Panc1 (cell line): ENCODE data around the gene NEK4. TPM values are rescaled to one million over a fixed set of nuclear protein-coding genes. Genes with fewer than 3 reads are reported as not detected.

ENCODE experiments used
- ATAC-seq: fragments of 200-7000 bp; cut with Tn5 transposase; 2 replicates; pipeline ENCODE4 v1.9.1; 2020; ENCODE audit warnings: mild to moderate bottlenecking, moderate library complexity
- BruUV-seq: library from RNA; stranded (reverse); fragments of 400-500 nt; replicated peaks from 2 replicates; lab custom pipeline; 2021; lab: Mats Ljungman, UMichigan
- CTCF ChIA-PET: fragments of 300-600 bp; sonication (Branson Sonifier 250); formaldehyde crosslinking; loops from one replicate; lab custom pipeline; 2022; ENCODE audit warnings: antibody characterized with exemption; lab: Charles Lee
- POLR2A ChIA-PET: fragments of 300-600 bp; sonication (Branson Sonifier 250); formaldehyde crosslinking; loops from one replicate; lab custom pipeline; 2022; ENCODE audit warnings: antibody characterized with exemption; lab: Charles Lee
- DNase-seq: peaks from one replicate; pipeline ENCODE4 v3.0.0-alpha.2; 2010; ENCODE audit warnings: low read depth, low spot score
- H3K27ac ChIP-seq: 2 replicates; pipeline ENCODE4 v1.5.1; 2011; ENCODE audit warnings: mild to moderate bottlenecking, low read length, inconsistent platforms
- H3K27me3 ChIP-seq: fragments of 200-500 bp; sonication (Bioruptor generic); 2 replicates; pipeline ENCODE4 v1.6.0; 2014; ENCODE audit warnings: low read length, inconsistent platforms; ENCODE audit not compliant: control insufficient read depth, insufficient read depth
- H3K36me3 ChIP-seq: fragments of 200-500 bp; sonication (Bioruptor generic); 2 replicates; pipeline ENCODE4 v1.5.1; 2014; ENCODE audit warnings: inconsistent platforms, mild to moderate bottlenecking, low read length, moderate library complexity; ENCODE audit not compliant: control insufficient read depth, insufficient read depth
- H3K4me1 ChIP-seq: 2 replicates; pipeline ENCODE4 v1.5.1; 2011; ENCODE audit warnings: inconsistent platforms, mild to moderate bottlenecking, low read length, moderate library complexity; ENCODE audit not compliant: control insufficient read depth, insufficient read depth
- H3K4me3 ChIP-seq, 2 experiments: 2 replicates each; pipeline ENCODE4 v1.5.1; 2011 to 2012; ENCODE audit warnings: low read depth in 2 of 2, low read length in 2 of 2, mild to moderate bottlenecking in 2 of 2, inconsistent platforms in 1 of 2, moderate library complexity in 1 of 2
- H3K9me3 ChIP-seq: fragments of 200-500 bp; sonication (Bioruptor generic); 2 replicates; pipeline ENCODE4 v1.5.1; 2014; ENCODE audit warnings: low read depth, mild to moderate bottlenecking, inconsistent platforms, low read length, moderate library complexity; ENCODE audit not compliant: control insufficient read depth, insufficient read depth
- POLR2AphosphoS5 ChIP-seq: IDR thresholded peaks from 2 replicates; pipeline ENCODE4 v1.6.1; 2012; ENCODE audit warnings: mild to moderate bottlenecking, low read depth, low read length, moderate library complexity
- SIN3A ChIP-seq: IDR thresholded peaks from 2 replicates; pipeline ENCODE4 v1.6.1; 2012; ENCODE audit warnings: low read depth, mild to moderate bottlenecking, low read length, moderate library complexity, borderline replicate concordance; ENCODE audit not compliant: insufficient read depth
- TCF7L2 ChIP-seq: IDR thresholded peaks from 2 replicates; pipeline ENCODE4 v1.6.1; 2011; ENCODE audit warnings: mild to moderate bottlenecking, low read depth, low read length, inconsistent platforms
- in situ Hi-C: cut with HindIII; loops from 2 replicates; pipeline ENCODE4 v1.10.0; 2016; ENCODE audit warnings: low sequenced_read_pairs, low pct_unique_long_range_greater_than_20kb
- intact Hi-C: fragments of 100-400 bp; cut with micrococcal nuclease; formaldehyde crosslinking; loops from one replicate; pipeline ENCODE4 v1.10.0; 2022; ENCODE audit not compliant: unreplicated experiment
- total RNA-seq: library from RNA; stranded (reverse); gene quantifications from one replicate; pipeline ENCODE4 v1.2.1, GENCODE V29; 2021; ENCODE audit not compliant: unreplicated experiment
- TF ChIP-seq, protein P1 (sequence below): fragments of 450-650 bp; IDR thresholded peaks from 2 replicates; pipeline ENCODE4 v1.5.1; 2017; ENCODE audit warnings: mild to moderate bottlenecking
- TF ChIP-seq, protein P2 (sequence below), 2 experiments: IDR thresholded peaks; 2 replicates each; pipeline ENCODE4 v1.6.1; 2011 to 2012; ENCODE audit warnings: low read depth in 2 of 2, control low read depth in 1 of 2, low read length in 1 of 2, mild to moderate bottlenecking in 1 of 2, moderate library complexity in 1 of 2; ENCODE audit not compliant: insufficient read depth in 1 of 2

NEK4 gene
- total RNA-seq, 1 experiment from 2014 or later: 22.9 TPM

DNA sequence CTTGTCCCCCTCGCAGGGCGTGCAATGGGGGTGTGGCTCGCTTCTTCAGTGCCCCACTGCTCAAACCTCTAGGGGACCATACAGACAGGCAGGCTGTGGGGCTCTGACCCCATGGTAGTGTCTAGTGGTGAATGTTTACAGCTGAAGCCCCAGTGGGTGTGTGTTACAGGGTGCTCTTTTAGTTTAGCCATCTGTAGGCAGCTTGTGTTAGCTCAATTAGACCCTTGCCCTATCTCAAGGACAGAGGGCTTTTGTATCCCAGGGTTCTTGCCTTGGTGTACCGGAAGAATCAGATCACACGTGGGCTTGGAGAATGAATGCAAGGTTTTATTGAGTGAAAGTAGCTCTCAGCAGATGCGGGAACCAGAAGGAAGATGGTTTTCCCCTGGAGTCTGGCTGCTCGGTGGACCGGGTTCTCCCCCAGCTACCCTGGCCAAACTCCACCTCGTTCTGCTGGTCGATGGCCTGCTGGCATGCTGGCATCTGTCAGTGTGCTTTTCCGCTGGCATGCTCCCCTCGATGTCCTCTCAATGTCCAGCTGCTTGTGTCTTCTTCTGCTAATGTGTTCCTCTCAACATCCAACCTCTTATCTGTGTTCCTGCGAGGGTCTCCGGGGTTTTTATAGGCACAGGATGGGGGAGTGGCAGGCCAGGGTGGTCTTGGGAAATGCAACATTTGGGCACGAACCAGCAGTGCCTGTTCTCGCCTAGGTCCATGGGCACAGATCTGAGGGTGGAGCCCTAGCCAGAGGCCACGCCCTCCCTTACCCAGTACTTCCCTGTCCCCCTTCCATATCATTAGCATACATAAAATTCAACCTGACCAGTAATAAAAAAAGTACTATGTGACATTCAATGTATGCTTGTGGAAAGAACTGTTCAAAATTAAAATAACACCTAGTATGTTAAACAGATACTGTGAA, 58.2 kb downstream of the NEK4 start:
- in situ Hi-C loops: no loop called here

DNA sequence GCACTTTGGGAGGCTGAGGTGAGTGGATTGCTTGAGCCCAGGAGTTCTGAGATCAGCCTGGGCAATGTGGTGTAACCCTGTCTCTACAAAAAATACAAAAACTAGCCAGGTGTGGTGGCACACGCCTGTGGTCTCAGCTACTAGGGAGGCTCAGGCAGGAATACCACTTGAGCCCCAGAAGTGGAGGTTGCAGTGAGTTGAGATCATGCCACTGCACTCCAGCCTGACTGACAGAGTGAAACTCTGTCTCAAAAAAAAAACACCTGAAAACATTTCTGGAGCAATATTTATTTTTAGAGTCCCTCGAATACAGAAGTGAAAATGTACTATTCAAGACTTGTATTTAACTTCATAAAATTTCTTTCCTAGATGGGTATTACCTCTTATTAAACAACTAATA, 60.2 kb downstream of the NEK4 start:
- intact Hi-C loops: no loop called here
- Histone ChIP-seq H3K9me3 (no peaks in the 10 kb centered on the region), H3K4me1 (peaks cover 6% of the 10 kb centered on the region), H3K36me3 (peaks cover 18% of the 10 kb centered on the region), H3K4me3 (no peak overlapping the region), H3K27ac (no peak overlapping the region), H3K27me3 (no peaks in the 10 kb centered on the region)
- DNase-seq (no peak), ATAC-seq (no peak)
- ChIA-PET POLR2A (no interaction called here), CTCF (no interaction called here)
- BruUV-seq: no TSS peak
- in situ Hi-C loops: no loop called here
- TF ChIP-seq, protein P1, sequence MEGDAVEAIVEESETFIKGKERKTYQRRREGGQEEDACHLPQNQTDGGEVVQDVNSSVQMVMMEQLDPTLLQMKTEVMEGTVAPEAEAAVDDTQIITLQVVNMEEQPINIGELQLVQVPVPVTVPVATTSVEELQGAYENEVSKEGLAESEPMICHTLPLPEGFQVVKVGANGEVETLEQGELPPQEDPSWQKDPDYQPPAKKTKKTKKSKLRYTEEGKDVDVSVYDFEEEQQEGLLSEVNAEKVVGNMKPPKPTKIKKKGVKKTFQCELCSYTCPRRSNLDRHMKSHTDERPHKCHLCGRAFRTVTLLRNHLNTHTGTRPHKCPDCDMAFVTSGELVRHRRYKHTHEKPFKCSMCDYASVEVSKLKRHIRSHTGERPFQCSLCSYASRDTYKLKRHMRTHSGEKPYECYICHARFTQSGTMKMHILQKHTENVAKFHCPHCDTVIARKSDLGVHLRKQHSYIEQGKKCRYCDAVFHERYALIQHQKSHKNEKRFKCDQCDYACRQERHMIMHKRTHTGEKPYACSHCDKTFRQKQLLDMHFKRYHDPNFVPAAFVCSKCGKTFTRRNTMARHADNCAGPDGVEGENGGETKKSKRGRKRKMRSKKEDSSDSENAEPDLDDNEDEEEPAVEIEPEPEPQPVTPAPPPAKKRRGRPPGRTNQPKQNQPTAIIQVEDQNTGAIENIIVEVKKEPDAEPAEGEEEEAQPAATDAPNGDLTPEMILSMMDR: no peak

More for the DNA sequence above, 58.2 kb downstream of the NEK4 start:
- Histone ChIP-seq H3K9me3 (no peaks in the 10 kb centered on the region), H3K4me3 (no peak overlapping the region), H3K27me3 (no peaks in the 10 kb centered on the region), H3K27ac (no peak overlapping the region), H3K4me1 (peaks cover 4% of the 10 kb centered on the region), H3K36me3 (peaks cover 11% of the 10 kb centered on the region)
- intact Hi-C loops: no loop called here
- TF ChIP-seq, protein P2, sequence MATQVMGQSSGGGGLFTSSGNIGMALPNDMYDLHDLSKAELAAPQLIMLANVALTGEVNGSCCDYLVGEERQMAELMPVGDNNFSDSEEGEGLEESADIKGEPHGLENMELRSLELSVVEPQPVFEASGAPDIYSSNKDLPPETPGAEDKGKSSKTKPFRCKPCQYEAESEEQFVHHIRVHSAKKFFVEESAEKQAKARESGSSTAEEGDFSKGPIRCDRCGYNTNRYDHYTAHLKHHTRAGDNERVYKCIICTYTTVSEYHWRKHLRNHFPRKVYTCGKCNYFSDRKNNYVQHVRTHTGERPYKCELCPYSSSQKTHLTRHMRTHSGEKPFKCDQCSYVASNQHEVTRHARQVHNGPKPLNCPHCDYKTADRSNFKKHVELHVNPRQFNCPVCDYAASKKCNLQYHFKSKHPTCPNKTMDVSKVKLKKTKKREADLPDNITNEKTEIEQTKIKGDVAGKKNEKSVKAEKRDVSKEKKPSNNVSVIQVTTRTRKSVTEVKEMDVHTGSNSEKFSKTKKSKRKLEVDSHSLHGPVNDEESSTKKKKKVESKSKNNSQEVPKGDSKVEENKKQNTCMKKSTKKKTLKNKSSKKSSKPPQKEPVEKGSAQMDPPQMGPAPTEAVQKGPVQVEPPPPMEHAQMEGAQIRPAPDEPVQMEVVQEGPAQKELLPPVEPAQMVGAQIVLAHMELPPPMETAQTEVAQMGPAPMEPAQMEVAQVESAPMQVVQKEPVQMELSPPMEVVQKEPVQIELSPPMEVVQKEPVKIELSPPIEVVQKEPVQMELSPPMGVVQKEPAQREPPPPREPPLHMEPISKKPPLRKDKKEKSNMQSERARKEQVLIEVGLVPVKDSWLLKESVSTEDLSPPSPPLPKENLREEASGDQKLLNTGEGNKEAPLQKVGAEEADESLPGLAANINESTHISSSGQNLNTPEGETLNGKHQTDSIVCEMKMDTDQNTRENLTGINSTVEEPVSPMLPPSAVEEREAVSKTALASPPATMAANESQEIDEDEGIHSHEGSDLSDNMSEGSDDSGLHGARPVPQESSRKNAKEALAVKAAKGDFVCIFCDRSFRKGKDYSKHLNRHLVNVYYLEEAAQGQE (IDR thresholded peaks at IDR 0.05; ENCODE audit: insufficient read depth in 1 of 2, low read depth in 2 of 2, low read length in 1 of 2): no peak
- TF ChIP-seq SIN3A (no peak), POLR2AphosphoS5 (no peak), TCF7L2 (no peak)
- TF ChIP-seq, protein P1: no peak
- no TSS peak for BruUV-seq
- ChIA-PET CTCF (no interaction called here), POLR2A (no interaction called here)
- DNase-seq (no peak), ATAC-seq (no peak)
